T-helper 1 cell treated with Interleukin-12 subunit alpha and Interleukin-12 subunit beta and Interleukin-4 antibody, amounts not matched to agents 30 μg/mL and 1 μg/mL, for 36 hours (primary cell): Measurements from ENCODE around the gene ALDH1L1.

Source experiments
- H3K27ac Mint-ChIP-seq: one replicate; pipeline ENCODE4 v1.8.0; 2021; ENCODE audit warnings: mild to moderate bottlenecking, mixed read lengths
- H3K27me3 Mint-ChIP-seq: one replicate; pipeline ENCODE4 v1.8.0; 2021; ENCODE audit warnings: low read depth, mixed read lengths
- H3K36me3 Mint-ChIP-seq: one replicate; pipeline ENCODE4 v1.8.0; 2021; ENCODE audit warnings: low read depth, mixed read lengths
- H3K4me1 Mint-ChIP-seq: one replicate; pipeline ENCODE4 v1.8.0; 2021; ENCODE audit warnings: low read depth, mixed read lengths
- H3K4me3 Mint-ChIP-seq: one replicate; pipeline ENCODE4 v1.8.0; 2021; ENCODE audit warnings: mild to moderate bottlenecking, moderate library complexity, mixed read lengths
- H3K9me3 Mint-ChIP-seq: one replicate; pipeline ENCODE4 v1.8.0; 2021; ENCODE audit warnings: mixed read lengths

ALDH1L1 gene

DNA sequence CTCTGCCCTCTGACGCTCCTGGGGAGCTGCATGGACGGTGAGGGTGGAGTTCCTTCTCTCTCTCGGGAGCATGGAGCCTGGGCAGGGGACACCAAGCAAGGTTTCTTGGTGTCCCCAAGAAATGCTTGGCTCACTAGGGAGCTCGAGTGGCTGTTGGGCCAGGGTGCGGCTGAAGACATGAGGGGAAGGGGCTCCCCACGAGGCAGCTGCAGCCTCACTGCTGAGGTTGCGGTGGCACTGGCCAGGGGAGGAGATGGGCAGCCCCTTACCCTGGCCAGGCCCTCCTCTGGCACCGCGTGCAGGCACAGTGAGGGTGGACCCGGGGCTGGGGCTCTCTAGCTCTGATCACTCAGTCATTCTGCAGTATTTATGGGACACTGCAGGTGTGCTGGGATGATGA is 52.9 kb downstream of the ALDH1L1 start:
- Mint-ChIP-seq H3K36me3 (no peaks in the 10 kb centered on the region), H3K4me3 (no peak overlapping the region), H3K4me1 (no peaks in the 10 kb centered on the region), H3K27me3 (no peaks in the 10 kb centered on the region), H3K9me3 (no peaks in the 10 kb centered on the region), H3K27ac (no peak overlapping the region)

- no peak overlapping the region for H3K27ac Mint-ChIP-seq
- H3K9me3 Mint-ChIP-seq, result no peaks in the 10 kb centered on the region
- no peaks in the 10 kb centered on the region for H3K36me3 Mint-ChIP-seq
- no peak overlapping the region for H3K4me3 Mint-ChIP-seq
- no peaks in the 10 kb centered on the region for H3K27me3 Mint-ChIP-seq
- H3K4me1 Mint-ChIP-seq, result no peaks in the 10 kb centered on the region
These were observed 53.5 kb downstream of the ALDH1L1 start for GRCh38 chr3:126126811-126127431.

DNA sequence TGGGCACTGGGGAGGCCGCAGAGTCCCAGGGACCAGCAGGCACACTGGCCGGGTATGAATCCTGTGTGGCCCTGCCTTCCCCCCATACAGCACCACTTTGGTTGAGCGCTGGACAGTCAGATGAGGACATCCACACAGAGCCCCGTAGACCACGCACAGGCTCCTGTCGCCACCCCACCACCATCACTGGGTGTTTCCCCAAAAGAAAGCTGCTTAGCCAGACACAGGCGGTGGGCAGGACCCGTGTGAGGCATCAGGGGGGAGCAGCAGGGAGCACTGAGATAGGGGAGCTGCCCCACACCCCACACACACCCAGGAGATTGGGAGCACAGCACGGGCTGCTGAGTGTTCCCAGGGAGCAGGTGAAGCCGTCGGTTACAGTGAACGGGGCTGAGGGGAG is 54.1 kb downstream of the ALDH1L1 start:
- Mint-ChIP-seq H3K9me3 (no peaks in the 10 kb centered on the region), H3K36me3 (no peaks in the 10 kb centered on the region), H3K27me3 (no peaks in the 10 kb centered on the region), H3K27ac (no peak overlapping the region), H3K4me1 (no peaks in the 10 kb centered on the region), H3K4me3 (no peak overlapping the region)

DNA sequence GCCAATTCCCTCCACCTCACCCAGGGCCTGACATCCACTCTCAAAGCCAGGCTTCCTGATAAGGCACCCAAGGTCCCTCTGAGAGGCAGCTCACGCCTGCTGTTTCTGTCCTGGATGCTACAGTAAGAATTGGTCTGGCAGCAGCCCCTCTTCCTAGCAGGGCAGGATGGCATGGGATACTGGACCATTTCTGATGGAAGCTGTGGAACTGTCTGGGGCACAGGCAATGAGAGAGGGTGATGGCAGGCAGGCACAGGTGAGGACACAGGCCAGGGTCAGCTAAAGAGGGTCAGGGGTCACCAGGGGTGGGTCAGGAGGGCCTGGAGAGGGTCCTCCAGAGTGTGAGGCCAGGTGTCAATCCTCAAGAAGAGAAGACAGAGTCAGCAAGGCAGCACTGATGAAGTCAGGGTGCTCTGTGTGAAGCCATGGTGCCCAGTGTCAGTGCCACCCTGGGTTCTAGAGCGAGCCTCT is 54.6 kb downstream of the ALDH1L1 start:
- H3K27me3 Mint-ChIP-seq, result no peaks in the 10 kb centered on the region
- no peak overlapping the region for H3K27ac Mint-ChIP-seq
- no peak overlapping the region for H3K4me3 Mint-ChIP-seq
- no peaks in the 10 kb centered on the region for H3K36me3 Mint-ChIP-seq
- H3K4me1 Mint-ChIP-seq, result no peaks in the 10 kb centered on the region
- no peaks in the 10 kb centered on the region for H3K9me3 Mint-ChIP-seq

- Mint-ChIP-seq H3K4me1 (no peaks in the 10 kb centered on the region), H3K27ac (no peak overlapping the region), H3K36me3 (no peaks in the 10 kb centered on the region), H3K9me3 (no peaks in the 10 kb centered on the region), H3K27me3 (no peaks in the 10 kb centered on the region), H3K4me3 (no peak overlapping the region)
These were observed 55.0 kb downstream of the ALDH1L1 start for GRCh38 chr3:126125341-126125740.

- H3K9me3 Mint-ChIP-seq, result no peaks in the 10 kb centered on the region
- no peak overlapping the region for H3K27ac Mint-ChIP-seq
- no peaks in the 10 kb centered on the region for H3K36me3 Mint-ChIP-seq
- H3K4me1 Mint-ChIP-seq, result no peaks in the 10 kb centered on the region
- H3K4me3 Mint-ChIP-seq, result no peak overlapping the region
- H3K27me3 Mint-ChIP-seq, result no peaks in the 10 kb centered on the region
These were observed 55.5 kb downstream of the ALDH1L1 start for GRCh38 chr3:126124896-126125295.

GRCh38 chr3:126124148-126124868 is 56.1 kb downstream of the ALDH1L1 start:
- Mint-ChIP-seq H3K27me3 (no peaks in the 10 kb centered on the region), H3K4me1 (no peaks in the 10 kb centered on the region), H3K4me3 (no peak overlapping the region), H3K9me3 (no peaks in the 10 kb centered on the region), H3K36me3 (no peaks in the 10 kb centered on the region), H3K27ac (no peak overlapping the region)

- H3K36me3 Mint-ChIP-seq, result no peaks in the 10 kb centered on the region
These were observed 58.8 kb downstream of the ALDH1L1 start for GRCh38 chr3:126121632-126122031.

GRCh38 chr3:126121074-126121473 is 59.3 kb downstream of the ALDH1L1 start:
- no peak overlapping the region for H3K27ac Mint-ChIP-seq
- H3K36me3 Mint-ChIP-seq, result no peaks in the 10 kb centered on the region
- no peaks in the 10 kb centered on the region for H3K9me3 Mint-ChIP-seq
- H3K4me3 Mint-ChIP-seq, result no peak overlapping the region
- H3K4me1 Mint-ChIP-seq, result no peaks in the 10 kb centered on the region
- H3K27me3 Mint-ChIP-seq, result no peaks in the 10 kb centered on the region

More at GRCh38 chr3:126121632-126122031, 58.8 kb downstream of the ALDH1L1 start:
- Mint-ChIP-seq H3K27me3 (no peaks in the 10 kb centered on the region), H3K4me3 (no peak overlapping the region), H3K4me1 (no peaks in the 10 kb centered on the region), H3K9me3 (no peaks in the 10 kb centered on the region), H3K27ac (no peak overlapping the region)

GRCh38 chr3:126119976-126120375 is 60.4 kb downstream of the ALDH1L1 start:
- Mint-ChIP-seq H3K36me3 (no peaks in the 10 kb centered on the region), H3K4me3 (no peak overlapping the region), H3K27me3 (no peaks in the 10 kb centered on the region), H3K9me3 (no peaks in the 10 kb centered on the region), H3K27ac (no peak overlapping the region), H3K4me1 (no peaks in the 10 kb centered on the region)

GRCh38 chr3:126119008-126119675 is 61.2 kb downstream of the ALDH1L1 start:
- no peak overlapping the region for H3K27ac Mint-ChIP-seq
- H3K4me1 Mint-ChIP-seq, result no peaks in the 10 kb centered on the region
- no peaks in the 10 kb centered on the region for H3K36me3 Mint-ChIP-seq
- no peaks in the 10 kb centered on the region for H3K27me3 Mint-ChIP-seq
- no peaks in the 10 kb centered on the region for H3K9me3 Mint-ChIP-seq
- H3K4me3 Mint-ChIP-seq, result no peak overlapping the region

DNA sequence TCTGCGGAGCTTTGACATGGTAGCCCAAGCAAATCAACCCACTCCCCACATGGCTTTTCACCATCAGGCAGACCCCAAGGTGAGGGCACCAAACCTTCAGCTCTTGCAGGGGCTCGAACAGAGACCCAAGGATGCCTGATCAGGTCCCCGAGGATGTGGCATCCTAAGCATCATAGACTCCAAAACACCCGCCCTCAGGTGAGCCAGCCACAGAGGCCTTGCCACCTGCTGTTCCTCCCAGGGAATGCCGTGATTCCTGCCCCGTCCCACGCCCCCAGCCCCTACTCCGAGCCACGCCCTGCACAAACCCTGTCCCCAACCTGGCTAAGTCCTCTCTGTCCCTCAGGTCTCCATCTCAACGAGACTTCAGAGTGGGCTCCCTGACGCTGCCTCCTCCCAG is 61.8 kb downstream of the ALDH1L1 start:
- H3K9me3 Mint-ChIP-seq, result no peaks in the 10 kb centered on the region
- H3K36me3 Mint-ChIP-seq, result no peaks in the 10 kb centered on the region
- H3K4me3 Mint-ChIP-seq, result no peak overlapping the region
- no peak overlapping the region for H3K27ac Mint-ChIP-seq
- H3K27me3 Mint-ChIP-seq, result no peaks in the 10 kb centered on the region
- no peaks in the 10 kb centered on the region for H3K4me1 Mint-ChIP-seq

- Mint-ChIP-seq H3K9me3 (no peaks in the 10 kb centered on the region), H3K4me3 (no peak overlapping the region), H3K27ac (no peak overlapping the region), H3K27me3 (no peaks in the 10 kb centered on the region), H3K36me3 (no peaks in the 10 kb centered on the region), H3K4me1 (no peaks in the 10 kb centered on the region)
These were observed 62.6 kb downstream of the ALDH1L1 start for GRCh38 chr3:126117786-126118185.

- Mint-ChIP-seq H3K36me3 (no peaks in the 10 kb centered on the region), H3K27me3 (no peaks in the 10 kb centered on the region), H3K9me3 (no peaks in the 10 kb centered on the region), H3K27ac (no peak overlapping the region), H3K4me3 (no peak overlapping the region), H3K4me1 (no peaks in the 10 kb centered on the region)
These were observed 63.2 kb downstream of the ALDH1L1 start for GRCh38 chr3:126117212-126117611.

GRCh38 chr3:126116526-126116925 is 63.9 kb downstream of the ALDH1L1 start:
- H3K4me1 Mint-ChIP-seq, result no peaks in the 10 kb centered on the region
- no peak overlapping the region for H3K27ac Mint-ChIP-seq
- no peaks in the 10 kb centered on the region for H3K9me3 Mint-ChIP-seq
- H3K36me3 Mint-ChIP-seq, result no peaks in the 10 kb centered on the region
- no peak overlapping the region for H3K4me3 Mint-ChIP-seq
- no peaks in the 10 kb centered on the region for H3K27me3 Mint-ChIP-seq
